ENCODE measurements around the gene NSRP1.
A peak's percentile ranks its signal among the peaks of the same experiment; 100 is the strongest.
"Not testable (repeated sequence)": the region's sequence is repeated elsewhere in the genome, so short reads cannot be mapped to it uniquely, and the experiment has no call there.

Gene NSRP1

GRCh38 chr17:30101686-30102390 lies 14.8 kb upstream of the NSRP1 start:
- no peak for TF ChIP-seq POLR2A (IDR thresholded peaks at IDR 0.05; ENCODE audit: low read depth, low read length)
- DNase-seq (ENCODE audit: insufficient read length, low spot score) (no peak), FAIRE-seq (no peak)

DNA sequence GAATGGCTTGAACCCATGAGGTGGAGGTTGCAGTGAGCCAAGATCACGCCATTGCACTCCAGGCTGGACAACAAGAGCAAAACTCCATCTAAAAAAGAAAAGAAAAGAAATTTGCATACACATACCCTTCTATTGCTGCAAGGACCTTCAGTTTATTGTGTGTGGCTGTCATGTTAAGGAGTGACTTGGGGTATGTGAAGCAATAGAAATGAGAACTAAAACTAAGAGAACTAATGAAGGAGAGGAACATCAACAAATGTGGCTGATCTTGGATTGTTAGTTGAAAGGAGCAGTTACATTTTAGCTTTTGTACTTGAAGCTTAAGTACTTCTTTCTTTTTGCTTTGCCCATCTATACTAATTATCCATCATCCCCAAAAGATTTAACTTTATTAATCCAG lies 12.7 kb upstream of the NSRP1 start:
- DNase-seq (ENCODE audit: insufficient read length, low spot score) (no peak), FAIRE-seq (no peak)
- TF ChIP-seq POLR2A (IDR thresholded peaks at IDR 0.05; ENCODE audit: low read depth, low read length), result no peak

DNA sequence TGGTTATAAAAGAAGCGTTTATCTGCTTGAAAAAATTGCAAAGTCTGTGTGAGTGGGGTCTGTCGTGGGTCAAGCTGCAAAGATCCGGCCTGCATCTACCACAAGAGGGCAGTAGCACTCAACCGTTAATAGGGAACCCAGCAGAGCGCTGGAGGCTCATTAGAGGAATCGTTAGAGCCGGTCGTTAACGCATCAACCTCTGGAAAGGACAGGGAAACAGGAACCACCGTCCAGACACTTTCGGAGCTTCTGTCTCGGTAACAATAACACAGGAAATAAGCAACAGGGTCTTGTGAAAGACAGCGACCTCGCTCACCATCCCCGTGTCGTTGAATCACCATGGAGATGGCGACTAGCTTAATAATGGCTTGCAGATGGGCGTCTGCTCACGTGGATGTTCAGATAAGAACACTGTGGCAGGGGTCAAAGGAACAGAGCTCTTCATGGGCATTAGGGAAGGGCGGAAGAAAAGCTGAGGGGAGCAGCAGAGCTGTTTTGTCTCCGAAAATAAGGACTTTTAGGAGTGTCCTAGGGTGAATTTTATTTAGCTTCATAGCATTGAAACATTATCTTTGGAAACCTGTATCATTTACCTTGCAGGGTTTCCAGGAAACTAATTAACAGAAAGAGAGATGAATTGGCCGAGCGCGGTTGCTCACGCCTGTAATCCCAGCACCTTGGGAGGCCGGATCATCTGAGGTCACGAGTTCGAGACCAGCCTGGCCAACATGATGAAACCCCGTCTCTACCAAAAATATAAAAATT lies 11.9 kb upstream of the NSRP1 start:
- peak; percentile 89 for FAIRE-seq

DNA sequence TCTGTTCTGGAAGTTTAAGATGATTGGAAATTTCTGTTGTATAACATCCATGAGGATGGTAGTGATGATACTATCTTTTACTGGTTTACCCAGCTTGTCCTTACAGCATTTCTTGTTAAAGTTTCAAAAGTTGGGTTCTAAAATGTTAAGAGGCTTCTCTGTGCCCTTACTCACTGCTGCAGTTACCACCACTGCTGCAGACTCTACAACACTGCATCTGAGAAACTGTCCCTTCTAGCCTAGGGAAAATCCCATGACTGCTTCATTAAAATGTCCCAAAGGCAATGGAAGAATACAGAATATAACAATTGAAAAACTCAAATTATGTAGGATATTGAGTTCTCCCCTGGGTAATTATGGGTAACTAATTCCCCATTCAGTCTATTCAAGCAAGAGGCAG lies 3.8 kb upstream of the NSRP1 start:
- FAIRE-seq (no peak), DNase-seq (ENCODE audit: insufficient read length, low spot score) (no peak)
- no peak for TF ChIP-seq POLR2A (IDR thresholded peaks at IDR 0.05; ENCODE audit: low read depth, low read length)

More for the DNA sequence above, 11.9 kb upstream of the NSRP1 start:
- peak; percentile 11 for DNase-seq (ENCODE audit: insufficient read length, low spot score)
- TF ChIP-seq POLR2A (IDR thresholded peaks at IDR 0.05; ENCODE audit: low read depth, low read length), result no peak

- DNase-seq (ENCODE audit: insufficient read length, low spot score) (no peak), FAIRE-seq (peak; percentile 75)
- no peak for TF ChIP-seq POLR2A (IDR thresholded peaks at IDR 0.05; ENCODE audit: low read depth, low read length)
Observed at GRCh38 chr17:30113213-30113612, 3.4 kb upstream of the NSRP1 start.

DNA sequence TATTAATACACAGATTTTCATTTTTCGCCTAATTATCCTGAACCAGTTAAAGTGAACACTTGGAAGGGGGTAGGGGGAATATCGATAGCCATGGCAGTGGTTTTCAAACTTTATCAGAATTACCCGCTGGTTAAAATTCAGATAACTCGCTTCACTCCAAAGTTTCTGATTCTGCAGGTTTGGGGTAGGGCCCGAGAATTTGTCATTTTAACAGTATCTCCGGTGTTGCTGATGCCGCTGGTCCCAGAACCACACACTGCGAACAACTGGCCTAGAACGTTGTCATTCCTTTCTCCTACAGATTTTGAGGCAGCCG lies 313 bp upstream of the NSRP1 start:
- DNase-seq (ENCODE audit: insufficient read length, low spot score) (no peak), FAIRE-seq (no peak)
- TF ChIP-seq POLR2A (IDR thresholded peaks at IDR 0.05; ENCODE audit: low read depth, low read length), result no peak

- DNase-seq (ENCODE audit: insufficient read length, low spot score) (no peak), FAIRE-seq (no peak)
- no peak for TF ChIP-seq POLR2A (IDR thresholded peaks at IDR 0.05; ENCODE audit: low read depth, low read length)
Observed at GRCh38 chr17:30117675-30118081, 1.1 kb downstream of the NSRP1 start.

DNA sequence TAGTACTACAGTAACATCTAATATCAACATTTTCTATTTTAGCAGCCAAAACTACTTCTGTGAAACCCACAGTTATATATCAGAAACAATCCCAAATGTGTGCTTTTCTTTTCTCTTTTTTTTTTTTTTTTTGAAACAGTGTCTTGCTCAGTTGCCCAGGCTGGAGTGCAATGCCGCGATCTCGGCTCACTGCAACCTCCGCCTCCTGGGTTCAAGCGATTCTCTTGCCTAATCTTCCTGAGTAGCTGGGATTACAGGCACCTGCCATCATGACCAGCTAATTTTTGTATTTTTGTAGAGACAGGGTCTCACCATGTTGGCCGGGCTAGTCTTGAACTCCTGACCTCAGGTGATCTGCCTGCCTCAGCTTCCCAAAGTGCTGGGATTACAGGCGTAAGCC lies 2.0 kb downstream of the NSRP1 start:
- not testable (repeated sequence) for FAIRE-seq; DNase-seq (ENCODE audit: insufficient read length, low spot score)

GRCh38 chr17:30124273-30124796 lies 7.7 kb downstream of the NSRP1 start:
- no peak for FAIRE-seq
- TF ChIP-seq POLR2A (IDR thresholded peaks at IDR 0.05; ENCODE audit: low read depth, low read length), result no peak

GRCh38 chr17:30130121-30130520 lies 13.5 kb downstream of the NSRP1 start:
- DNase-seq (ENCODE audit: insufficient read length, low spot score), result no peak
- TF ChIP-seq POLR2A (IDR thresholded peaks at IDR 0.05; ENCODE audit: low read depth, low read length), result no peak
- no peak for FAIRE-seq

More at GRCh38 chr17:30124273-30124796, 7.7 kb downstream of the NSRP1 start:
- DNase-seq (ENCODE audit: insufficient read length, low spot score), result no peak

GRCh38 chr17:30132615-30133014 lies 16.0 kb downstream of the NSRP1 start:
- FAIRE-seq (no peak), DNase-seq (ENCODE audit: insufficient read length, low spot score) (no peak)
- no peak for TF ChIP-seq POLR2A (IDR thresholded peaks at IDR 0.05; ENCODE audit: low read depth, low read length)

DNA sequence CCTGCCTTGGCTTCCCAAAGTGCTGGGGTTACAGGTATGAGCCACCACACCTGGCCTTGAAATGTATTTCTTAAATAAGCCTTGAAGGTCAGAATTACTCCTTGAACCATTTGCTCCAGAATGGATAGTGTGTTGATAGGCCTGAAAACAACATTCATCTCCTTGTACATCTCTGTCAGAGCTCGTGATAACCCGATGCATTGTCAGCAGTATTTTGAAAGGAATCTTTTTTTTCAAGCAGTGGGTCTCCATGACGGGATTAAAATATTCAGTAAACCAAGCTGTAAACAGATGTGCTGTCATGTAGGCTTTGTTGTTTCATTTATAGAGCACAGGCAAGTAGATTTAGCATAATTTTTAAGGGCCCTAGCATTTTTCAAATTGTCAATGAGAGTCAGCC lies 16.6 kb downstream of the NSRP1 start:
- FAIRE-seq, result no peak
- TF ChIP-seq POLR2A (IDR thresholded peaks at IDR 0.05; ENCODE audit: low read depth, low read length), result no peak

GRCh38 chr17:30134551-30134950 lies 17.9 kb downstream of the NSRP1 start:
- FAIRE-seq (no peak), DNase-seq (ENCODE audit: insufficient read length, low spot score) (no peak)
- TF ChIP-seq POLR2A (IDR thresholded peaks at IDR 0.05; ENCODE audit: low read depth, low read length), result no peak

More for the DNA sequence above, 16.6 kb downstream of the NSRP1 start:
- no peak for DNase-seq (ENCODE audit: insufficient read length, low spot score)

GRCh38 chr17:30137158-30137557 lies 20.5 kb downstream of the NSRP1 start:
- FAIRE-seq (no peak), DNase-seq (ENCODE audit: insufficient read length, low spot score) (no peak)
- TF ChIP-seq POLR2A (IDR thresholded peaks at IDR 0.05; ENCODE audit: low read depth, low read length), result no peak

GRCh38 chr17:30147860-30148259 lies 31.2 kb downstream of the NSRP1 start:
- DNase-seq (ENCODE audit: insufficient read length, low spot score); FAIRE-seq: not testable (repeated sequence)
